ENCODE measurements around the gene STX17. TPM values are rescaled to one million over a fixed set of nuclear protein-coding genes. Genes with fewer than 3 reads are reported as not detected.
A peak's percentile ranks its signal among the peaks of the same experiment; 100 is the strongest.

STX17 gene
- total and polyA plus RNA-seq, 12 donors: 5.4 to 47.2 (median 29.1) TPM

DNA sequence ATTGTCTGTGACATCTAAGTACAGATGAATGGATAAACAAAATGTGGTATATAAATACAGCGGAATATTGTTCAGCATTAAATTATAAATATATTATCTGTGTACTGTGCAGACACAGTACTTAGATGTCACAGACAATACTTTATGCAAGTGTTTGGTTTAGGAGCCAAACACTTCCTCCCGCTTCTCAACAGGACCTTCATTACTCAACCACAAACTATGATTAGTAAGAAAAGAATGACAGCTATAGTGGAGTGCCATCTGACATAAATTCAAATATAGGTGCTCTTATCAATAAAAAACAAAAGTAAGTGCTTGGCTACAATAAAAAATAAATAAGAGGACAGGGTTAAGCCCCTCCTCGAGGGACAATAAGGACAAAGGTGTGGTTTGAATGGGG, 38.9 kb upstream of the STX17 start:
- H3K4me1 ChIP-seq (replicated peaks in 1 of 2): no peaks in the 10 kb centered on the region
- TF ChIP-seq, protein P1, sequence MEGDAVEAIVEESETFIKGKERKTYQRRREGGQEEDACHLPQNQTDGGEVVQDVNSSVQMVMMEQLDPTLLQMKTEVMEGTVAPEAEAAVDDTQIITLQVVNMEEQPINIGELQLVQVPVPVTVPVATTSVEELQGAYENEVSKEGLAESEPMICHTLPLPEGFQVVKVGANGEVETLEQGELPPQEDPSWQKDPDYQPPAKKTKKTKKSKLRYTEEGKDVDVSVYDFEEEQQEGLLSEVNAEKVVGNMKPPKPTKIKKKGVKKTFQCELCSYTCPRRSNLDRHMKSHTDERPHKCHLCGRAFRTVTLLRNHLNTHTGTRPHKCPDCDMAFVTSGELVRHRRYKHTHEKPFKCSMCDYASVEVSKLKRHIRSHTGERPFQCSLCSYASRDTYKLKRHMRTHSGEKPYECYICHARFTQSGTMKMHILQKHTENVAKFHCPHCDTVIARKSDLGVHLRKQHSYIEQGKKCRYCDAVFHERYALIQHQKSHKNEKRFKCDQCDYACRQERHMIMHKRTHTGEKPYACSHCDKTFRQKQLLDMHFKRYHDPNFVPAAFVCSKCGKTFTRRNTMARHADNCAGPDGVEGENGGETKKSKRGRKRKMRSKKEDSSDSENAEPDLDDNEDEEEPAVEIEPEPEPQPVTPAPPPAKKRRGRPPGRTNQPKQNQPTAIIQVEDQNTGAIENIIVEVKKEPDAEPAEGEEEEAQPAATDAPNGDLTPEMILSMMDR (IDR thresholded peaks at IDR 0.05): no peak
- TF ChIP-seq POLR2A (IDR thresholded peaks at IDR 0.05): no peak
- no peaks in the 10 kb centered on the region for H3K9me3 ChIP-seq (replicated peaks in 1 of 3)
- no peaks in the 10 kb centered on the region for H3K36me3 ChIP-seq (replicated peaks in 1 of 2)
- H3K27ac ChIP-seq: no peak overlapping the region
- intact Hi-C loops (cut with DNase I): no loop called here
- H3K27me3 ChIP-seq: no peaks in the 10 kb centered on the region
- no peak overlapping the region for H3K4me3 ChIP-seq
- 54 to 74% (median 67%) methylated on average over 3 of the region's 3 CpGs for WGBS, 4 donors
- DNase-seq: no peak

DNA sequence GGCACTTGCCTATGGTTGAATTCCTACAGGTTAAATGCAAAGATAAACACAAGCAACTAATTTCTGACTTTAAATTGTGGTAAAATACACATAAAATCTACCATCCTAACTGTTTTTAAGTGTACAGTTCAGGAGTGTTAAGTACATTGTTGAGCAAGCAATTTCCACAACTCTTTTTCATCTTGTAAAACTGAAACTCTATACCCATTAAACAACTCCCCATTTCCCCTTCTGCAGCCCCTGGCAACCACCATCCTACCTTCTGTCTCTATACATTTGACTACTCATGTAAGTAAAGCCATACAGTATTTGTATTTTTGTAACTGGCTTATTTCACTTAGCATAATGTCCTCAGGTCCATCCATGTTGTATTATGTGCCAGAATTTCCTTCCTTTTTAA, 38.5 kb upstream of the STX17 start:
- no peak overlapping the region for H3K27ac ChIP-seq
- no peaks in the 10 kb centered on the region for H3K9me3 ChIP-seq (replicated peaks in 1 of 3)
- intact Hi-C loops (cut with DNase I): no loop called here
- no peak for DNase-seq
- TF ChIP-seq, protein P1 (IDR thresholded peaks at IDR 0.05): no peak
- no peak for TF ChIP-seq POLR2A (IDR thresholded peaks at IDR 0.05)
- H3K27me3 ChIP-seq: no peaks in the 10 kb centered on the region
- no peaks in the 10 kb centered on the region for H3K36me3 ChIP-seq (replicated peaks in 1 of 2)
- no peak overlapping the region for H3K4me3 ChIP-seq
- H3K4me1 ChIP-seq (replicated peaks in 1 of 2): no peaks in the 10 kb centered on the region

DNA sequence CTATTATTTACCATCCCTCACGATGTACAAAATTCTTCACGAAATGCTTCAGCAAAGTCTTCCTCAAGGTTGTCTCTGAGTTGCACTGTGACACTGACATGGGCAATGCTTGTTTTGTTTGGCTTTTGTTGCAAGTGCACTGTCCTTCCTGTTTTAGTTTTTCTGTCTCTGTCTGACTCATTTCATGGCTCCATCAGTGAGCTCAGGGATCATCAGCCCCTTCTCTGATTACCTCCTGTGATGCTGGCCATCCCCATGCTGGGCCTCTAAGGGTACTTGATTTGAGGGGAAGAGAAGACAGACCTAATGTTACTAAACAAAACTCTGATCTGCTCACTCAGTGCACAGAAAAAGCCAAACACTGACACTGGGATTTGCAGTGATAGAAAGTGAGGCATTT, 37.6 kb upstream of the STX17 start:
- no peak overlapping the region for H3K4me3 ChIP-seq
- H3K9me3 ChIP-seq (replicated peaks in 1 of 3): no peaks in the 10 kb centered on the region
- H3K27ac ChIP-seq: no peak overlapping the region
- no peak for TF ChIP-seq POLR2A (IDR thresholded peaks at IDR 0.05)
- TF ChIP-seq, protein P1 (IDR thresholded peaks at IDR 0.05): no peak
- 19 to 37% (median 31%) methylated on average over 2 of the region's 2 CpGs for WGBS, 4 donors
- DNase-seq: peak in 3 of 7 donors; percentile 4 to 15 (median 15)
- H3K27me3 ChIP-seq: no peaks in the 10 kb centered on the region
- peaks cover 0 to 2% of the 10 kb centered on the region in 2 donors for H3K4me1 ChIP-seq (replicated peaks in 1 of 2)
- no peaks in the 10 kb centered on the region for H3K36me3 ChIP-seq (replicated peaks in 1 of 2)
- intact Hi-C loops (cut with DNase I): no loop called here

DNA sequence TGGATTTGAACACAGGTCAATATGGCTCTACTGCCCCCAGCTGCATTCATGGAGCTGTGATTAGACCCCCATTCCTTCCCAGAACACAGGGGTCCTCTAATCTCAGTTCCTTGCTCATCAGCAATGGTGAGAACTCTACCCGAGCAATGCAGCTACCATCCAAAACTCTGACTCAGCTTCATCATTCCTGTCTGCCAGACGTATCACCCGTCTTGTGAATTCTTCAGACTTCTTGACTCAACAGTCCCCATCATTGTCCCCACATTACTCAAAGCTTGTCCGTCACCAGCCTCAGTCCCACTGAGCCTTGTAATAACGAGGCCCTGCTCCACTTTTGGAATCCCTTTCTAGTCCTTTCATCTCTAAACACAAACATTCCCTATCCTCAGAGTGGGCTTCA, 36.3 kb upstream of the STX17 start:
- DNase-seq: no peak
- Histone ChIP-seq H3K27me3 (no peaks in the 10 kb centered on the region), H3K36me3 (replicated peaks in 1 of 2) (no peaks in the 10 kb centered on the region), H3K9me3 (replicated peaks in 1 of 3) (no peaks in the 10 kb centered on the region), H3K4me1 (replicated peaks in 1 of 2) (peaks cover 0 to 4% of the 10 kb centered on the region in 2 donors), H3K4me3 (no peak overlapping the region), H3K27ac (no peak overlapping the region)
- WGBS, 4 donors: 87 to 93% (median 89%) methylated on average over 5 of the region's 5 CpGs
- no peak for TF ChIP-seq POLR2A (IDR thresholded peaks at IDR 0.05)
- TF ChIP-seq, protein P1 (IDR thresholded peaks at IDR 0.05): no peak
- intact Hi-C loops (cut with DNase I): no loop called here
